OCI-LY7 (cell line): Measurements from ENCODE around the gene ALDH3B1.

Source experiments
- CTCF ChIP-seq: fragments of 200-600 bp; sonication (generic); conservative IDR thresholded peaks from 2 replicates; pipeline ENCODE4 v1.5.1; 2014; ENCODE audit warnings: mild to moderate bottlenecking, antibody characterized with exemption, low read length, moderate library complexity, mixed read lengths
- EZH2phosphoT487 ChIP-seq: fragments of 200-600 bp; sonication (generic); IDR thresholded peaks from 2 replicates; pipeline ENCODE4 v1.6.1; 2018; ENCODE audit warnings: low read depth, borderline replicate concordance, mild to moderate bottlenecking, mixed run types, antibody characterized with exemption, low read length, moderate library complexity, mixed read lengths

GRCh38 chr11:68012044-68012842, 2.1 kb downstream of the ALDH3B1 start:
- TF ChIP-seq CTCF, result no peak
- TF ChIP-seq EZH2phosphoT487, result no peak
